ENCODE results near the gene LIMCH1.
"Not testable (repeated sequence)": the region's sequence is repeated elsewhere in the genome, so short reads cannot be mapped to it uniquely, and the experiment has no call there.

LIMCH1 gene

DNA sequence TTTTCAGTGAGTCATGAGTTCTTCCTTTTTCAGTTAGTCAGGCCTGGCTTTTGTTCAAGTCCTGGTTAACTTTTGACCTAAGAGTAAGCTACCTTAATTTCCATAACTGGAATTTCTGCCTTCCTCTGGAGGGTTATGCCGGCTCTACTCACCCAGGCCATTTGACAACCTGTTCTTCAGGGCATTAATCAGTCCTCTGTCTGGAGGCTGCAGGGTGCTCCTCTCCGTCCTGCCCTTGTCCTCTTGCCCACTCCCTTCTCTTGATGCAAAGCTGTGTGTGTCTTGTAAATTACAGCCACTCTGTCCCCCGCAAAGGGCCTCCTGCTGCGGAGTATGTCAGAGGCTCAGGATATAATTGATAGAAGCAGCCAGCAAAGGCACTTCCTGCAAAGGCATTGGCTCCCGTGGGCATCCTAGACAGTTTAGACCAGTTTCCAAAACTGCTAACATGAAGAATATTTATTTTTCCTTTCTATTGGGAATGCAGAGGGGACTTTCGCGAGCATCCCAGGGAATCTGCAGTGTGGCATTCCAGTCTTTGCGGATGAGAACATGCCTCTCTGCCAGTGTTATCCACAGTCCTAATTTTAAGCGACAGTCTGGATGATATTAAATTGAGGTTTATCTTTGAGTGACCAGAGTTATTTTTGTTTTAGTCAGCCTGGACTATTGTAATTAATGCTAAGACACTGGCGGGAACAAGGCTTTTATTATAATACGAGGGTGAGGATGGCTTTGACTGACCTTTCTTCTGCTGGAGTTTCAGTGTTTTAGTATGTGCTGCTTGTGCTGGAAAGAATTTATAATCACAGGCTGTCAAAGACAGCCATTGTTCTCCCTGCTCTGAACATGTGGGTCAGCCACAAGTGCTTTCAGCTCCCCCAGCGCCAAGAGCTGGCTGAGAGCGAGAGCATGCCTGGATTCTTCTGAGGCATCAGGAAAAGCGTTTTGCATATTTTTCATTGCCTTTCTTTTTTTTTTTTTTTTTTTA lies 74.2 kb downstream of the LIMCH1 start:
- peak; percentile 17 to 84 (median 60) for DNase-seq

- DNase-seq = no peak
These were observed 75.4 kb downstream of the LIMCH1 start for GRCh38 chr4:41613386-41613785.

GRCh38 chr4:41613821-41614220 lies 75.9 kb downstream of the LIMCH1 start:
- no peak for DNase-seq

DNA sequence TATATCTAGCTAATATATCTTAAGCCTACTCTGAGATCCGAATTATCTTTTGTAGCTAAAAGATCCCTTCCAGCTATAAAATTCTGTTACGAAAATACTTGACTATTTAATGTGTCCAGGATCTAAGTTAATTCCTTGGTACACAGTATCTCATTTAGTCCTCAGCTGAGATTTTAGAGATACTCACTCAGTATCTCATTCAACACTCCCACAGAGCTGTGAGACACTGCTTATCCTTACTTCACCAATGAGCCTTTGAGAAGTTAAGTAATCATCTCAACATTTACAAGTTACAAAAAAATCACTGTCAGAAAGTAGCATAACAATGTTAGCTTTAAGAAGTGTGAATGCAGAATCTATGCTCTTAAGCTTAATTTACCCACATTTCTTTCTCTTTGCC lies 76.6 kb downstream of the LIMCH1 start:
- DNase-seq = no peak

DNA sequence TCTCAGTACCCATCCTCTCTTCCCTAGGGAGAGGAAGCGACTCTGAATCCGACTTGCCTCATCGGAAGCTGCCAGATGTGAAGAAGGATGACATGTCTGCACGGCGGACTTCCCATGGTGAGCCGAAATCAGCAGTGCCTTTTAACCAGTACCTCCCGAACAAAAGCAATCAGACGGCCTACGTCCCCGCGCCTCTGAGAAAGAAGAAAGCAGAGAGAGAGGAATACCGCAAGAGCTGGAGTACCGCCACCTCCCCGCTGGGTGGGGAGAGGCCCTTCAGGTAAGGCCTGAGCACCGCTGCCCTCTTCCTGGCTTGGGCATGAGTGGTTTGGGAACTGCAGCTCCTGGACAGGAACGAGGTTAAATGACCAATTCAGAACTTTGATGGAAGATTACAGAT lies 81.2 kb downstream of the LIMCH1 start:
- DNase-seq = no peak

DNA sequence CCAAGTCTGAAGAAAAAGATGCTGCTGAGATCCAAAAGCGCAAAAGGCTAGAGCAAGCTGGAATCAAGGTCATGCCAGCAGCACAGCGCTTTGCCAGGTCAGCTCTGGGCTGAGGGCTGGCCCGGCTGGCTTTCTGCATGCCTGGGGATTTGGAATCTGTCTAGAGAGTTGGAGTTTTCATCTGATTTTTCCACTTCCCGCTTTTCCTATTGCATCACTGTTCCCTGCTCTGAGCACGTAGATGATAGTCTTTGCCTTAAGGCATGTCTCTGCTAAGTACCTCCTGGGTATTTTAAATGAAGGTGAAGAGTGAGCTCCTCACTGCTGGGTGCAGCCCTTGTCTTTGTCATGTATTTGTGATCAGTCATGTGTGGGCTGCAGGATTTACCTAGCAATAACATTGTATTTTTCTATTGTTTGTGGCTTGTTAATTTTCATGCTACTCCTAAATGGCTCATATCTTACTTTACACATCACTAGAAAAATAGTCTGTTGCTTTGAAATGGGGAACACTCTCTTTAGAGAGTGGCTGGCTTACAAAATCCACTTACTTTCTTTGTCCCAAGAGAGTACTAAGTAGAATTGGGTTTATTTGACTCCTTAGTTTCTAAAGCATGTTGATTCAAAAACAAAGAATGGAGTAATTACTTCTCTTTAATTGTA lies 82.8 kb downstream of the LIMCH1 start:
- peak; percentile 36 to 76 (median 65) for DNase-seq

DNA sequence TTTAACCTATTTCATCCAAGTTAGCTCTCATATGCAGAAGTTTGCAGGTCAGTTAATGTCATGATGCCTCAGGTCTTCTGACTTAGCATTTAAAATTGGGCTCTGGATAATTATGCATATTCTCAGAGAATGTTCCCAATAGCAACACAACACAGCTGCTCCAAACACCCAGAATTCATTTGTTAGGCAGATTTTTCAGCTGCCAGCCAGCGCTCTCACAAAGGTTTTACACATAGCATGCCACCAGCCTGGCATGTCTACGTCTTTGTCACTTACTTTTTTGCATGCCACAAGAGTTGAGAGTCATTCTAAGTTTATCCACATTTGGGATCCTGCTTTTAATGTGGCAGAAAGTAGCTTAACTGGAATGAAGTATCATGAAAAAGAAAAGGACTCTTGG lies 84.8 kb downstream of the LIMCH1 start:
- DNase-seq = no peak

DNA sequence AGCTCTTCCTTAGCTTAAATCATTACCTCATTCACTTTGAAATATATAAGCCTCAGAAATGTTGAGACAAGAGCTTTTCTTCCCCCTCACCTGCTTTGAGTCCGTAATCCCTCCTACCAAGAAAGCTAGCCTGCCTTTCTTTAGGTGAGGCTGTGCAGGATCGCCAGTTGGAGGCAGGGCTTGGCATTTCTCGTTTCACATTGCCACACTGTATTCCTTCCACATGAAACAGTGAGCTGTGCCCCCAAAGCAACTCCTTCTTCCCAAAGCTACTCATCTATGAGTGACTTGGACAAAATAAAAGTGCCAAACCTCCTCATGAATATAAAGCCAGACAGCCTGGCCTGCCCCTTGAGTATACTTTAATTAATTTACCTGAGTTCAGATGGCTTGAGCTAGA lies 86.8 kb downstream of the LIMCH1 start:
- DNase-seq = no peak

GRCh38 chr4:41625531-41625930 lies 87.6 kb downstream of the LIMCH1 start:
- DNase-seq = no peak

- no peak for DNase-seq
These were observed 91.0 kb downstream of the LIMCH1 start for GRCh38 chr4:41628936-41629335.

DNA sequence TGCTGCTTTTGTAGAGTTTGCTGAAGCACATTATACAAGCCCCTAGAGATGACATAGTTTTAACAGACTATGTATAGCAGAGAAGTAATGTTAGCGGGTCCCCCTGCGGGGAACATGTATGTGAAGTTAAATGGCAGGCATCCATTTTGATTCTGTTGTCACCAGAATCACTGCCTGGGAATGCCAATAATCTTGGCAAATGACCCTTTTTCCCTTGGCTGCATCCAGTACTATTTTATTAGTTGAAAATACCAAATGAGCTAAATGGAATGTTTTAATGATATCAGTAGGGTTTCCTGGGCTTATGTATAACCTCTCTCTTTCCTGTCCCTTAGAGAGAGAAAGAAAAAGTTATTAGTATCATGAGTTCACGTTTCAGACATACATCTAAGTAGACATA lies 93.6 kb downstream of the LIMCH1 start:
- DNase-seq = no peak

DNA sequence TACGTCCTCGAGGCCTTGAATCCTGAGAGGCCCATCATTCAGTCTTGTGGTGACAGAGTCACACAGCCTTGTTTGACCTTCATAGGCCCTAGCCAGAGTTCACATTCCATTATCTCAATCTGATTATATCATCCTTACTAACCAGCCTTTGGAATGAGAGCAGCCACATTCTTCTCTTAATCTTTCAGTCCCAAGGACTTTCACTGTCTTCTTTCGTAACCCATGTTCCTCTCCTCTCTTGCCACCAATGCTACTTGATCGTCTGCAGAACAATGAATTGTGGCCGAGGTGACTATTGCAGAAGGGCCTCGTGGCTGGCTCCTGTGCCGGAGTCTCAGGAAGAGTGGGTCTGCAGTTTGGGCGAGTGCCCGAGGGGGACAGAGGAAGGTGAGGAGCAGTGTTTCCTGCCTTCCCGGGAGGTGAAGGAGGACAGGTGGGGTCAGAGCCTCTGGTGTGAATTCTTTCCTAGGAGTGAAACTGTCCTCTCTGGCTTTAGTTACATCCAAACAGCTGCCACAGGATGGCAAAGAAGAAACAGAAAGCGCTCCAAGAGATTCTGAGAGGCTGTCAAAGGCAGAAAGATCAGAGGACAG lies 94.6 kb downstream of the LIMCH1 start:
- no peak for DNase-seq

DNA sequence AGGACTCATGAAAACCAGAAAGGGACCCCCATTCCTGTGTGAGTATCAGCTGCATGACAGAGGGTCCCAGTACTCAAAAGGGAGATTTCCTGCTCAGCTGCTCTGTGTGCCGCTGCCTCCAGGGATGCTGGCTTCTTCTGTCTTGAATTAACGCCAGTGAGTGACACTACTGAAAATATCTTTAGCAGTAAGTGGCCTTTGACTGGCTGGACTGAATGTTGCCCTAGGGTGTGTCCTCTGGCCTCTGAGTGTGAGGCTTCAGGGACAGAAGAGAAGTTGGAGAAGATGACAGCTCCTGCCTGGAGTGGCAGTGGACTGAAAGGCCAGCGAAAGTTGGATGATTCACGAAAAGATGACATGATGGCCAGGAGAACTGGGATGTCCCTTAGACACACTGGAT lies 95.4 kb downstream of the LIMCH1 start:
- no peak for DNase-seq

- no peak for DNase-seq
These were observed 97.5 kb downstream of the LIMCH1 start for GRCh38 chr4:41635441-41635840.

DNA sequence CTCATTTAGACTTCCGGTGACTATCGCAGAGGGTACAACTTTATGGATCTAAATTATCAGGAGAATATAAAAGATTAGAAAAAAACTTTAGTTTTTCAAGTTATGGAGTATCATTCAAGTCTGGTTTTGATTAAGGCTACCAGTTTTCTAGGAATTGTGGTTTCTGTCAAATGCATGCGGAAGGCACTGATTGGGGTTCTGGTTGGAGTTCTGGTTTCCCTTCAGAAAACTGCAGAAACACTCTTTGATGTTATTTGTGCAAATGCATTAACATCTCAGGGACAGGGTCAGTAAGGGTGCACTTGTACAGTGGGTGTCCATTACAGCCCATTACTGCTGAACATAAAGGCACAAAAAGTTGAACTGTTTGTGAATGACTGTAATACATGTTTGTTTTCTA lies 100.2 kb downstream of the LIMCH1 start:
- DNase-seq = no peak

GRCh38 chr4:41638866-41639265 lies 100.9 kb downstream of the LIMCH1 start:
- no peak for DNase-seq

GRCh38 chr4:41639291-41639690 lies 101.3 kb downstream of the LIMCH1 start:
- no peak for DNase-seq

- DNase-seq = no peak
These were observed 102.9 kb downstream of the LIMCH1 start for GRCh38 chr4:41640906-41641305.

DNA sequence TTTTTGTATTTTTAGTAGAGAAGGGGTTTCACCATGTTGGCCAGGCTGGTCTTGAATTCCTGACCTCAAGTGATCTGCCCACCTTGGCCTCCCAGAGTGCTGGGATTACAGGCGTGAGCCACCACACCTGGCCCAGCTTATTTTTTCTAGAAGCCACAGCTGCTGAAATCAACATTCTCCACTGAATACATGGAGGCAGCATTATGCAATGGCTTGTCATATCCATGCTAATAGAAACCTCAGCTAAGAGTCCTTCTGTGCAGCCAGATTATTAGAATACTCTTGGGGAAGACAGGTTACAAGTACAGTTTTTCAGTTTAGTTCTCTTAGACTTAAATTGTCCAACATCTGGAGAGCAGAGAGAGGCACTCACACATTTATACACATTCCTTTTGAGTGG lies 104.8 kb downstream of the LIMCH1 start:
- not testable (repeated sequence) for DNase-seq

DNA sequence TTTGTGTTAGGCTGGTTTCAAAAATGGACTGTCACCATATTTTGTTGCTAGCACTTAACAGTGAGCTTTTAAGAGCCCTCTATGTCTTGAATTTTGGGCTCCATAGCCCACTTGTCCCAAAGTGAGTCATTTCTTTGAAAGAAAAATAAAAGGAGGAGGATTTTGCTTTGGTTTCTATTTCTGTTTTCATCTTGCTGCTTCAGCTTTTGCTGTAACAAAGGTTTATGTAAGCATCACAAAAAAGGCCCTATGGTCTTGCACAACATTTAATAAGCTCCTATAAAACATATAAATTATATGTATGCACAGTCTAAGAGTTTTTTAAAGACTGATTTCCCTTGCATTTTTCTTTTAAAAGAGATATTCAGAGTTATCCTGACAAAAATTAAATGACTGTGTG lies 105.4 kb downstream of the LIMCH1 start:
- no peak for DNase-seq

GRCh38 chr4:41644288-41644914 lies 106.4 kb downstream of the LIMCH1 start:
- peak in 2 of 3 experiments; percentile 82 to 88 for DNase-seq

DNA sequence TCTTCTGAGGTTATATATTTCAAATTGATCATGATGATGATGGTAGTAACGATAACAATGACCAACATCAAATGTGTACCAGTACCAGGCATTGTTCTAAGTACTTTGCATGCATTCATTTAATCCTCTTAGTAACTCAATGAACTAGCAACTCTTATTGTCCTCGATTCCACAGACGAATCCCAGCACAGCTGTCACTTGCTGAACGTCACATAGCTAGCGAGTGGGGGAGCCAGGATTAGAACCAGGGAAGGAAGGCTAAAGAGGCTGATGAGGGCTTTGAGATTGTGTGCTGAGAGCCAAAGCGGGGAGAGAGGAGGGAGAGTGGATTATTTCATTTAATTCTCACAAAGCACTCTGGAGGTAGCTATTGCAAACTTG lies 106.9 kb downstream of the LIMCH1 start:
- DNase-seq = no peak

GRCh38 chr4:41645728-41646390 lies 107.9 kb downstream of the LIMCH1 start:
- DNase-seq = no peak

Data from NCI-H1417 (cell line).